Neural cell (in vitro differentiated cells): ENCODE measurements around the gene OR52N2. TPM values are rescaled to one million over a fixed set of nuclear protein-coding genes. Genes with fewer than 3 reads are reported as not detected.

Experiments
- H2AFZ ChIP-seq: fragments of 200-600, 300-800 bp; sonication (generic), shearing (Covaris generic); 2 replicates; pipeline ENCODE4 v1.6.0; 2014; ENCODE audit warnings: low read depth, mild to moderate bottlenecking, antibody characterized with exemption, low read length, moderate library complexity
- H3F3A ChIP-seq: fragments of 200-600 bp; shearing (Covaris generic); 2 replicates; pipeline ENCODE4 v1.6.1; 2016; ENCODE audit warnings: mild to moderate bottlenecking, moderate library complexity, mixed read lengths, antibody characterized with exemption, low read length; ENCODE audit not compliant: insufficient read depth, poor library complexity, severe bottlenecking
- H3K27ac ChIP-seq: fragments of 200-600, 300-800 bp; sonication (generic), shearing (Covaris generic); 2 replicates; pipeline ENCODE4 v1.5.1; 2014; ENCODE audit warnings: mild to moderate bottlenecking, low read length, moderate library complexity
- H3K27me3 ChIP-seq: fragments of 300-800, 200-600 bp; sonication (generic), shearing (Covaris generic); 2 replicates; pipeline ENCODE4 v1.6.0; 2014; ENCODE audit warnings: mild to moderate bottlenecking, low read depth, low read length, moderate library complexity; ENCODE audit not compliant: insufficient read depth
- H3K36me3 ChIP-seq: fragments of 300-800, 200-600 bp; sonication (generic), shearing (Covaris generic); 2 replicates; pipeline ENCODE4 v1.5.1; 2014; ENCODE audit warnings: mild to moderate bottlenecking, antibody characterized with exemption, low read length, moderate library complexity; ENCODE audit not compliant: insufficient read depth
- H3K4me2 ChIP-seq: fragments of 300-800, 200-600 bp; sonication (generic), shearing (Covaris generic); 2 replicates; pipeline ENCODE4 v1.6.0; 2014; ENCODE audit warnings: mild to moderate bottlenecking, low read length
- H3K4me3 ChIP-seq: fragments of 300-800, 200-600 bp; sonication (generic), shearing (Covaris generic); 2 replicates; pipeline ENCODE4 v1.5.1; 2014; ENCODE audit warnings: mild to moderate bottlenecking, low read length, moderate library complexity
- H3K79me2 ChIP-seq: fragments of 200-600 bp; shearing (Covaris generic); replicated peaks from 2 replicates; pipeline ENCODE4 v1.6.0; 2014; ENCODE audit warnings: mild to moderate bottlenecking, low read length, moderate library complexity; ENCODE audit not compliant: insufficient read depth
- H3K9ac ChIP-seq: fragments of 300-800, 200-600 bp; sonication (generic), shearing (Covaris generic); 2 replicates; pipeline ENCODE4 v1.6.1; 2016; ENCODE audit warnings: mild to moderate bottlenecking, low read length, mixed read lengths
- H3K9me2 ChIP-seq: fragments of 200-600 bp; shearing (Covaris generic); 2 replicates; pipeline ENCODE4 v1.6.1; 2016; ENCODE audit warnings: mild to moderate bottlenecking, low read length, mixed read lengths; ENCODE audit not compliant: insufficient read depth
- H3K9me3 ChIP-seq: fragments of 200-600, 300-800 bp; sonication (generic), shearing (Covaris generic); 2 replicates; pipeline ENCODE4 v1.6.1; 2016; ENCODE audit warnings: mild to moderate bottlenecking, mixed run types, low read length, moderate library complexity, mixed read lengths
- H4K20me1 ChIP-seq: fragments of 200-600 bp; shearing (Covaris generic); 2 replicates; pipeline ENCODE4 v1.6.1; 2016; ENCODE audit warnings: mild to moderate bottlenecking, mixed run types; ENCODE audit not compliant: insufficient read depth
- EP300 ChIP-seq: fragments of 450-650 bp; conservative IDR thresholded peaks from 2 replicates; pipeline ENCODE4 v1.6.1; 2014; ENCODE audit warnings: antibody characterized with exemption, mild to moderate bottlenecking, moderate library complexity; ENCODE audit not compliant: poor library complexity, severe bottlenecking
- EZH2 ChIP-seq: fragments of 200-600, 300-800 bp; shearing (Covaris generic), sonication (generic); IDR thresholded peaks from 2 replicates; pipeline ENCODE4 v1.6.1; 2014; ENCODE audit warnings: antibody characterized with exemption, low read length, borderline replicate concordance, mild to moderate bottlenecking; ENCODE audit not compliant: insufficient read depth, poor library complexity, severe bottlenecking
- MXI1 ChIP-seq: fragments of 450-650 bp; conservative IDR thresholded peaks from 2 replicates; pipeline ENCODE4 v1.6.1; 2014; ENCODE audit warnings: antibody characterized with exemption, mild to moderate bottlenecking; ENCODE audit not compliant: poor library complexity, severe bottlenecking
- POLR2AphosphoS5 ChIP-seq: IDR thresholded peaks from 2 replicates; pipeline ENCODE4 v1.6.1; 2012
- RAD21 ChIP-seq: fragments of 450-650 bp; conservative IDR thresholded peaks from 2 replicates; pipeline ENCODE4 v1.6.1; 2014; ENCODE audit warnings: antibody characterized with exemption, mild to moderate bottlenecking, moderate library complexity
- REST ChIP-seq: IDR thresholded peaks from 2 replicates; pipeline ENCODE4 v1.6.1; 2012; ENCODE audit warnings: borderline replicate concordance
- SMC3 ChIP-seq: fragments of 450-650 bp; conservative IDR thresholded peaks from 2 replicates; pipeline ENCODE4 v1.6.1; 2014; ENCODE audit warnings: antibody characterized with exemption, mild to moderate bottlenecking, moderate library complexity; ENCODE audit not compliant: poor library complexity
- TAF1 ChIP-seq: IDR thresholded peaks from 2 replicates; pipeline ENCODE4 v1.6.1; 2012; ENCODE audit warnings: low read depth
- polyA plus RNA-seq: library from polyadenylated mRNA; depleted of rRNA; stranded (reverse); fragments of >200 nt; gene quantifications from 2 replicates; pipeline ENCODE4 v1.2.3, GENCODE V29; 2014
- TF ChIP-seq, protein P1 (sequence below): fragments of 450-650 bp; IDR thresholded peaks from 2 replicates; pipeline ENCODE4 v1.5.1; 2014; ENCODE audit warnings: antibody characterized with exemption, mild to moderate bottlenecking, moderate library complexity; ENCODE audit not compliant: poor library complexity, severe bottlenecking

The OR52N2 gene
- polyA plus RNA-seq, 1 donor from 2014 or later = not detected

DNA sequence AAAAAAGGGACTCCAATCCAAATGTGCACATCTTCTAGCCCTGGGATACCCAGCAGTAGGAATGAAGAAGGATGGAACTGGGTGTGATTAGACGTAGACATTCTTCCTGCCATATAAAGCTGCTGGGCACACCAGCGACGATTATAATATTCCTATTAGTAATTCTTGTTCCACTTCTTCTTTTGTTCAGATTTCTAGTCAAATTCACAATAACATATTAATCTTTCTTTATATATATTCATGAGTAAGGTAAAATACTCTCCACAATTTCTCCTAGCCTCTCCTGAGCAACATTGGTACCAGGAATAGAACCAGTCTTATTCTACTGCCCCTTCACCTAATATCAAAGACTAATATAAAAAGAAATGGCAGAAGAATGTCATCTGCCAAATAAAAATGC lies 48.9 kb downstream of the OR52N2 start, which contains the start of gene OR52E8:
OR52E8 (minus strand) TSS at position 101 of the 400 bp plus-strand sequence; CDS start at position 101, 0 bp downstream.
- H3F3A ChIP-seq = no peaks in the 10 kb centered on the region
- no peak for TF ChIP-seq REST
- no peak within 1 kb of the TSS for H2AFZ ChIP-seq
- H3K4me2 ChIP-seq = no peak within 1 kb of the TSS
- H3K36me3 ChIP-seq = no peaks in the 10 kb centered on the region
- no peaks in the 10 kb centered on the region for H3K9me2 ChIP-seq
- H3K27ac ChIP-seq = no peak within 1 kb of the TSS
- no peaks in the 10 kb centered on the region for H3K27me3 ChIP-seq
- H4K20me1 ChIP-seq = no peaks in the 10 kb centered on the region
- no peak within 1 kb of the TSS for H3K4me3 ChIP-seq
- no peaks in the 10 kb centered on the region for H3K79me2 ChIP-seq
- no peaks in the 10 kb centered on the region for H3K9me3 ChIP-seq
- H3K9ac ChIP-seq = no peak within 1 kb of the TSS

GRCh38 chr11:5865826-5866225 lies 57.1 kb downstream of the OR52N2 start:
- Histone ChIP-seq H3K9me2 (no peaks in the 10 kb centered on the region), H3K79me2 (no peaks in the 10 kb centered on the region), H3K9me3 (no peaks in the 10 kb centered on the region), H3F3A (no peaks in the 10 kb centered on the region), H4K20me1 (no peaks in the 10 kb centered on the region), H3K36me3 (no peaks in the 10 kb centered on the region), H3K4me2 (no peak overlapping the region), H3K4me3 (no peak overlapping the region), H2AFZ (no peak overlapping the region), H3K9ac (no peak overlapping the region), H3K27me3 (no peaks in the 10 kb centered on the region), H3K27ac (no peak overlapping the region)
- TF ChIP-seq TAF1 (no peak), REST (no peak), POLR2AphosphoS5 (no peak), RAD21 (no peak), EZH2 (no peak), SMC3 (no peak), EP300 (no peak), MXI1 (no peak)
- TF ChIP-seq, protein P1, sequence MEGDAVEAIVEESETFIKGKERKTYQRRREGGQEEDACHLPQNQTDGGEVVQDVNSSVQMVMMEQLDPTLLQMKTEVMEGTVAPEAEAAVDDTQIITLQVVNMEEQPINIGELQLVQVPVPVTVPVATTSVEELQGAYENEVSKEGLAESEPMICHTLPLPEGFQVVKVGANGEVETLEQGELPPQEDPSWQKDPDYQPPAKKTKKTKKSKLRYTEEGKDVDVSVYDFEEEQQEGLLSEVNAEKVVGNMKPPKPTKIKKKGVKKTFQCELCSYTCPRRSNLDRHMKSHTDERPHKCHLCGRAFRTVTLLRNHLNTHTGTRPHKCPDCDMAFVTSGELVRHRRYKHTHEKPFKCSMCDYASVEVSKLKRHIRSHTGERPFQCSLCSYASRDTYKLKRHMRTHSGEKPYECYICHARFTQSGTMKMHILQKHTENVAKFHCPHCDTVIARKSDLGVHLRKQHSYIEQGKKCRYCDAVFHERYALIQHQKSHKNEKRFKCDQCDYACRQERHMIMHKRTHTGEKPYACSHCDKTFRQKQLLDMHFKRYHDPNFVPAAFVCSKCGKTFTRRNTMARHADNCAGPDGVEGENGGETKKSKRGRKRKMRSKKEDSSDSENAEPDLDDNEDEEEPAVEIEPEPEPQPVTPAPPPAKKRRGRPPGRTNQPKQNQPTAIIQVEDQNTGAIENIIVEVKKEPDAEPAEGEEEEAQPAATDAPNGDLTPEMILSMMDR = no peak

Other genes with a start within 250 kb of the OR52N2 start
- not detected in 2 replicates for gene OR52B6, start 228.0 kb upstream of the OR52N2 start, polyA plus RNA-seq
- gene TRIM6, start 212.3 kb upstream of the OR52N2 start, polyA plus RNA-seq = not detected in 2 replicates
- not detected in 2 replicates for gene TRIM34, start 183.9 kb upstream of the OR52N2 start, polyA plus RNA-seq
- gene TRIM5, start 123.8 kb upstream of the OR52N2 start, polyA plus RNA-seq = 0.58 and 2.0 TPM in 2 replicates
- gene TRIM22, start 119.1 kb upstream of the OR52N2 start, polyA plus RNA-seq = 4.3 and 10.2 TPM in 2 replicates
- not detected in 2 replicates for gene OR56B1, start 72.5 kb upstream of the OR52N2 start, polyA plus RNA-seq
- not detected in 2 replicates for gene OR52N4, start 54.7 kb upstream of the OR52N2 start, polyA plus RNA-seq
- not detected in 2 replicates for gene OR52N5, start 25.6 kb upstream of the OR52N2 start, polyA plus RNA-seq
- not detected in 2 replicates for gene OR52N1, start 17.7 kb upstream of the OR52N2 start, polyA plus RNA-seq
- not detected in 2 replicates for gene OR52E6, start 33.0 kb downstream of the OR52N2 start, polyA plus RNA-seq
- not detected in 2 replicates for gene OR52E8, start 48.8 kb downstream of the OR52N2 start, polyA plus RNA-seq
- gene OR52E4, start 71.7 kb downstream of the OR52N2 start, polyA plus RNA-seq = not detected in 2 replicates
- not detected in 2 replicates for gene OR52E5, start 84.3 kb downstream of the OR52N2 start, polyA plus RNA-seq
- not detected in 2 replicates for gene OR56A3, start 133.3 kb downstream of the OR52N2 start, polyA plus RNA-seq
- gene OR56A5, start 159.6 kb downstream of the OR52N2 start, polyA plus RNA-seq = not detected in 2 replicates
- not detected in 2 replicates for gene OR52L1, start 178.1 kb downstream of the OR52N2 start, polyA plus RNA-seq
- gene OR56A4, start 198.0 kb downstream of the OR52N2 start, polyA plus RNA-seq = not detected in 2 replicates
- not detected in 2 replicates for gene OR56A1, start 221.8 kb downstream of the OR52N2 start, polyA plus RNA-seq